NB4 (cell line): ENCODE data around the gene OAS1.

ENCODE experiments used
- MYC ChIP-seq: IDR thresholded peaks from 2 replicates; pipeline ENCODE4 v1.6.1; 2011; ENCODE audit warnings: low read depth, low read length
- POLR2A ChIP-seq: IDR thresholded peaks from 2 replicates; pipeline ENCODE4 v1.6.1; 2011; ENCODE audit warnings: mild to moderate bottlenecking; ENCODE audit not compliant: insufficient read length; ENCODE audit errors: extremely low read depth
- TF ChIP-seq, protein P1 (sequence below): IDR thresholded peaks from one replicate; pipeline ENCODE4 v1.5.1; 2012; ENCODE audit warnings: low read depth, low read length
- TF ChIP-seq, protein P2 (sequence below): IDR thresholded peaks from 2 replicates; pipeline ENCODE4 v1.6.1; 2011; ENCODE audit warnings: low read depth, low read length

DNA sequence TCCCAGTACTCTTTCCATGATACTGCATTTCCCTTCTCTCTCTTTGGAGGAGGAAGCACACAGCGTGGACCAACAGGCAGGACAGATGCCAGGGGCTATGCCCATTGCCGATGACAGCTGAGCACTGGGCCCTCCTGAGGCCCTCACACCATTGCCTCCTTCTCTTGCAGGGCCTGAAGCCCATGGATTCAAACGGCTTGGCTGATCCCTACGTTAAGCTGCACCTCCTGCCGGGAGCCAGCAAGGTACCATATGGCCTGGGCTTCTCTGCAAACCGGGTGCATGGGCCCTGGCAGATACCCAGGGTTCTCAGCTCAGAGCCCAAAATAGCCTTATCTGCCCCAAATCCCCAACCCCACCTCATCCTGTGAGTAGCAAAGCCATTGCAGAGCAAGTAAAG, 25.2 kb upstream of the OAS1 start:
- TF ChIP-seq, protein P1, sequence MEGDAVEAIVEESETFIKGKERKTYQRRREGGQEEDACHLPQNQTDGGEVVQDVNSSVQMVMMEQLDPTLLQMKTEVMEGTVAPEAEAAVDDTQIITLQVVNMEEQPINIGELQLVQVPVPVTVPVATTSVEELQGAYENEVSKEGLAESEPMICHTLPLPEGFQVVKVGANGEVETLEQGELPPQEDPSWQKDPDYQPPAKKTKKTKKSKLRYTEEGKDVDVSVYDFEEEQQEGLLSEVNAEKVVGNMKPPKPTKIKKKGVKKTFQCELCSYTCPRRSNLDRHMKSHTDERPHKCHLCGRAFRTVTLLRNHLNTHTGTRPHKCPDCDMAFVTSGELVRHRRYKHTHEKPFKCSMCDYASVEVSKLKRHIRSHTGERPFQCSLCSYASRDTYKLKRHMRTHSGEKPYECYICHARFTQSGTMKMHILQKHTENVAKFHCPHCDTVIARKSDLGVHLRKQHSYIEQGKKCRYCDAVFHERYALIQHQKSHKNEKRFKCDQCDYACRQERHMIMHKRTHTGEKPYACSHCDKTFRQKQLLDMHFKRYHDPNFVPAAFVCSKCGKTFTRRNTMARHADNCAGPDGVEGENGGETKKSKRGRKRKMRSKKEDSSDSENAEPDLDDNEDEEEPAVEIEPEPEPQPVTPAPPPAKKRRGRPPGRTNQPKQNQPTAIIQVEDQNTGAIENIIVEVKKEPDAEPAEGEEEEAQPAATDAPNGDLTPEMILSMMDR: no peak
- TF ChIP-seq MYC: no peak
- TF ChIP-seq, protein P2, sequence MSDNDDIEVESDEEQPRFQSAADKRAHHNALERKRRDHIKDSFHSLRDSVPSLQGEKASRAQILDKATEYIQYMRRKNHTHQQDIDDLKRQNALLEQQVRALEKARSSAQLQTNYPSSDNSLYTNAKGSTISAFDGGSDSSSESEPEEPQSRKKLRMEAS: no peak
- no peak for TF ChIP-seq POLR2A
